Rectal smooth muscle tissue (tissue), 1 donor: ENCODE data around the gene CNN1.

Experiments used
- H3K27ac ChIP-seq: one replicate; pipeline ENCODE4 v1.7.0; 2013; ENCODE audit warnings: low read depth, low read length, inconsistent platforms
- H3K27me3 ChIP-seq: one replicate; pipeline ENCODE4 v1.7.0; 2013; ENCODE audit warnings: low read length; ENCODE audit not compliant: control insufficient read depth, insufficient read depth
- H3K36me3 ChIP-seq: one replicate; pipeline ENCODE4 v1.7.0; 2013; ENCODE audit warnings: low read length; ENCODE audit not compliant: control insufficient read depth, insufficient read depth
- H3K4me1 ChIP-seq: one replicate; pipeline ENCODE4 v1.7.0; 2013; ENCODE audit warnings: low read length; ENCODE audit not compliant: control insufficient read depth, insufficient read depth
- H3K4me3 ChIP-seq: one replicate; pipeline ENCODE4 v1.7.0; 2013; ENCODE audit warnings: low read length
- H3K9ac ChIP-seq: one replicate; pipeline ENCODE4 v1.7.0; 2013; ENCODE audit warnings: low read length

Gene CNN1

DNA sequence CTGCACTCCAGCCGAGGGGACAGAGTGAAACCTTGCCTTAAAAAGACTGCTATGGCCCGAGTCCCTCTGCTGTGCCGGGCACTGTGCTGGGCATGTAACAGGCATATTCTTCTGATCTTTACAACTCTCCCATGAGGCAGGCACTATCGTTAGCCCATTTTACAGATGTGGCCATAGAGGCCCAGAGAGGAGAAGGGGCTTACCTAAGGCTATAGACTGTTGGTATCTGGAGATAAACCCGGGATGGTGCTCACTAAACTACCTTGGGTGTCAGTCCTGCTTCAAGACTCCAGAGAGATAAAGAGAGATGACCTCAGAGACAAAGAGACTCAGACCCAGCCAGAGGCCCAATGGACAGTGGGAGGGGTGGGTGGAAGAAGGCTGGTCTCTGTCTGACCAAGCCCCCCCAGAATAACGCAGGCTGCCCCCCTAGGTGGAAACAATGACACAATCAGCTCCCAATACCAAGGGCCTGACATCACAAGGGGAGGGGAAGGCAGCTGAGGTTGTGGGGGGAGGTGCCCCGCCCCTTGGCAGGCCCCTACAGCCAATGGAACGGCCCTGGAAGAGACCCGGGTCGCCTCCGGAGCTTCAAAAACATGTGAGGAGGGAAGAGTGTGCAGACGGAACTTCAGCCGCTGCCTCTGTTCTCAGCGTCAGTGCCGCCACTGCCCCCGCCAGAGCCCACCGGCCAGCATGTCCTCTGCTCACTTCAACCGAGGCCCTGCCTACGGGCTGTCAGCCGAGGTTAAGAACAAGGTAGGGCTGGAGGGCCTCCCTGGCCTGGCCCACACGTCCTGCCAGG lies at the start of gene CNN1:
Gene CNN1, plus strand, starts transcription at position 620 of the 805 bp plus-strand sequence. Its CDS starts 77 bp downstream, at position 697.
- Histone ChIP-seq H3K27ac (peak within 1 kb of the TSS; percentile 100), H3K9ac (peak within 1 kb of the TSS; percentile 96), H3K36me3 (no peaks in the 10 kb centered on the region)

DNA sequence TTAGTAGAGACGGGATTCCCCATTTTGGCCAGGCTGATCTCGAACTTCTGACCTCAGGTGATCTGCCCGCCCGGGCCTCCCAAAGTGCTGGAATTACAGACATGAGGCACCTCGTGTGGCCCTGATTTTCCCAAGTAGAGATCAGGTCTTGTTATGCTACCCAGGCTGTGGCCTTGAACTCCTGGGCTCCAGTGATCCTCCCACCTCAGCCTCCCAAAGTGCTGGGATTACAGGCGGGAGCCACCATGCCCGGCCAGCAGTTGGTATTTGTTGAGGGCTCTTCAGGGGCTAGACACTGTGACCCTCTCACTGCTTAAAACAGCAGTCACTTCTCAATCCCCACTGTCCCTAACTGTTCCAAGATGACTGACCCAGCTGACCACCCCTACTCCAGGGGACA lies 49.3 kb upstream of the CNN1 start:
- Histone ChIP-seq H3K27ac (no peak overlapping the region), H3K27me3 (peaks cover 7% of the 10 kb centered on the region), H3K4me1 (no peaks in the 10 kb centered on the region), H3K9ac (no peak overlapping the region), H3K4me3 (no peak overlapping the region), H3K36me3 (peaks cover 2% of the 10 kb centered on the region)

More for the DNA sequence above, at the start of gene CNN1:
- Histone ChIP-seq H3K27me3 (peaks cover 5% of the 10 kb centered on the region), H3K4me3 (peak within 1 kb of the TSS; percentile 83), H3K4me1 (peaks cover 20% of the 10 kb centered on the region)

DNA sequence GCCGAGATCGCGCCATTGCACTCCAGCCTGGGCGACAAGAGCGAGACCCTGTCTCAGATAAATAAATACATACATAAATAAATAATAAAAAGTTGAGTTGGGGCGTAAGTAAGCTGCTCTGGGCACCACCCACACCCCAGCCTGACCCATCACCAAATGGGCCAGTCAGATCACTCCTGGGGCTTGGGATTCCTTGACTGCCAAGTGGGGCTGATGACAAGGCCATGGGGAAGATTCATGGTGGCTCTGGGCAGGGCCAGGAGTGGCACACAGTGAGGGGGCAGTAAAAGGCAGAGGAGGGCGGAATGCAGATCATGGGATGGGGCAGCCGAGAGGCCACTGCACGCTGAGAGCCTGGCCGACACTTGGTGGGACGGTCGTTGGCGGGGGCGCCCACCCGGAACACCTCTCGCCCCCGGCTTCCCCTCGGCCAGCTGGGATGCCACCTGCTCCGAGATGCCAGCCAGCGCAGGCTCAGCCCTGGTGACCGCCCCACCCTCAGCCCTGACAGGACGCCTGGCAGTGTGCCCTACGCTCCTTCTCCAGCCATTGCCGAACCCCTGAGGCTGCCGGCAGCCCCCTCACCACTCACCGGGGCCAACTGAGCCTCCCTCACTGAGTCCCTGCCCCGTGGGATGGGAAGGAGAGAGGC lies 43.9 kb upstream of the CNN1 start:
- H3K27ac ChIP-seq = no peak overlapping the region
- H3K4me1 ChIP-seq = no peaks in the 10 kb centered on the region
- peaks cover 6% of the 10 kb centered on the region for H3K36me3 ChIP-seq
- no peak overlapping the region for H3K9ac ChIP-seq
- no peaks in the 10 kb centered on the region for H3K27me3 ChIP-seq
- H3K4me3 ChIP-seq = no peak overlapping the region

DNA sequence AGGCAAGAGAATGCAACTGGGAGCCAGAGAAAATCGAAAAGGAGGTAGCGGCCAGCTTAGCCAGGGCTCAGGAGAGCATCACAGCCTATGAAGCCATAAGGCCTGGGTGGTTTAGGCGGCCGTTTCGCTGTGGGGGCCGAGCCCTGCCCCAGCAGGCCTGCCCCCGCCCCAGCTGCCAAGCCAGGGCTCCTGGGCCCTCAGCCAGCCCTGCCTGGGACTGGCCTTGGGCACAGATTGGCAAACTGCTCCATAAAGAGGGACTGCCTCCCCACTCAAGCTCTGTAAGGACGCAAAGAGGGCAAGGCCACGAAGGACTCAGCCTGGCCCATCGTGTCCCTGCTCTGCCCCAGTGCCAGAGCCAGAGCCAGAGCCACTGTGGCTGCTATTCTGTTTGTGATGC lies 43.2 kb upstream of the CNN1 start:
- no peak overlapping the region for H3K9ac ChIP-seq
- no peak overlapping the region for H3K27ac ChIP-seq
- H3K27me3 ChIP-seq = no peaks in the 10 kb centered on the region
- no peaks in the 10 kb centered on the region for H3K4me1 ChIP-seq
- H3K36me3 ChIP-seq = peaks cover 6% of the 10 kb centered on the region
- no peak overlapping the region for H3K4me3 ChIP-seq

DNA sequence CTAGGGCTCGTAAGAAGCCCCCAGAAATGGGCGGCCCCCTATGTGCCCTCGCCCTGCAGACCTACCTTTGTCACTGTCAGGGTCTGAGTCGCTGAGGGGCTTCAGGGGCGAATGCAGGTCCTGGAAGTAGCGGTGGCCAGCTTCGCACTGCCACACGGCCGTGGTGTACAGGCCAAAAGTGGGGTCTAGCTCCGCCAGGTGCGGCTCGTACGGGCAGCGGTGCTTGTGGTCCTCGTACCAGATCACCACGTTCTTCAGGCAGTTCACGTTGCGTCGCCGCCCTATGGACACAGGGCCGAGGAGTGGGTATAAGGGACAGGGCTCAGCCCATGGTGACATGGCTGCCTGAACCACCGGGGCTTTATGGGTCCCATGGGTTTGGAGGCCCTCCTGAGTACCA lies 42.8 kb upstream of the CNN1 start:
- Histone ChIP-seq H3K27me3 (no peaks in the 10 kb centered on the region), H3K27ac (no peak overlapping the region), H3K4me1 (no peaks in the 10 kb centered on the region), H3K36me3 (peaks cover 6% of the 10 kb centered on the region), H3K9ac (no peak overlapping the region), H3K4me3 (no peak overlapping the region)

DNA sequence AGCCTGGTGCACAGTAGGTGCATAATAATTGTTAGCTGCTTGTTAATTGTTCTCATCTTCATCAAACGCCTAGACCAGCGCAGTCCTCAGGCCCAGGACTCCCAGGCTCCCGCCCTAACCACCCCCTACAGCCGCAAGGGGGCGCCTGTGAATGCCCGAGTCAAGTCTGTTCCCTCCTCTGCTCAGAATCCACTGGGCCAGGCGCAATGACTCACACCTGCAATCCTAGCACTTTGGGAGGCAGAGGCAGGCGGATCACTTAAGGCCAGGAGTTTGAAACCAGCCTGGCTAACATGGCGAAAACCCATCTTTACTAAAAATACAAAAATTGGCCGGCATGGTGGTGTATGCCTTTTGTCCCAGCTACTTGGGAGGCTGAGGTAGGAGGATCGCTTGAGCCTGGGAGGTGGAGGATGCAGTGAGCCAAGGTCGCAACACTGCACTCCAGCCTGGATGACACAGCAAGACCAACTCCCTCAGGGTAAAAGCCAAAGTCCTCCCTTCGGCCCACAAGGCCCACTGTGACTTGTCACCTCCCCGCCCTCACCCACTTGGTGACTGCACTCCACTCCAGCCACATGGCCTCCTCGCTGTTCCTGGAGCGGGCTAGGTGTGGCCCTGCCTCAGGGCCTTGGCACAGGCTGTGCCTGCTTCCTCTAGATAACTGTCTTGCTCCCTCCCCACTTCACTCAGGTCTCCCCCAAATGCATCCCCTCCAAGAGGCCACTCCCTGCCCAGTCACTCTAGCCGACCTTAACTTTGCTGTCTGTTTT lies 42.1 kb upstream of the CNN1 start:
- H3K4me3 ChIP-seq = no peak overlapping the region
- no peak overlapping the region for H3K9ac ChIP-seq
- H3K27ac ChIP-seq = no peak overlapping the region
- H3K4me1 ChIP-seq = no peaks in the 10 kb centered on the region
- H3K36me3 ChIP-seq = peaks cover 6% of the 10 kb centered on the region
- H3K27me3 ChIP-seq = no peaks in the 10 kb centered on the region

DNA sequence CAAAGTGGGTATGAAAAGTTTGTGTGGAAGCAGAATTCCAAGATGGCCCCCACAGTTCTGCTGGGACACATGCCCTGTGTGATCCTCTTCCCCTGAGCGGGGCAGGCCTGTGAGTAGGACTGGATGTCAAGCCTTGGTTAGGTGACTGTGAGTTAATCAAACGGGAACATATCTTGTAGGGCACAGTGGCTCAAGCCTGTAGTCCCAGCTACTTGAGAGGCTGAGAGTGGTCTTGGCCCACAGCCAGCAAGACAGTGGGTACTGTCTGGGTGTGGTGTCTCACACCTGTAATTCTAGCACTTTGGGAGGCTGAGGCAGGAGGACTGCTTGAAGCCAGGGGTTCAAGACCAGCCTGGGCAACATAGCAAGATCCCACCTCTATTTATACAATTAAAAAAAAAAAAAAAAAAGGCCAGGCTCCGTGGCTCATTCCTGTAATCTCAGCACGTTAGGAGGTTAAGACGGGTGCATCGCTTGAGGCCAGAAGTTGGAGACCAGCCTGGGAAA lies 39.4 kb upstream of the CNN1 start:
- no peak overlapping the region for H3K9ac ChIP-seq
- no peak overlapping the region for H3K27ac ChIP-seq
- no peaks in the 10 kb centered on the region for H3K27me3 ChIP-seq
- H3K4me3 ChIP-seq = no peak overlapping the region
- peaks cover 6% of the 10 kb centered on the region for H3K36me3 ChIP-seq
- no peaks in the 10 kb centered on the region for H3K4me1 ChIP-seq

DNA sequence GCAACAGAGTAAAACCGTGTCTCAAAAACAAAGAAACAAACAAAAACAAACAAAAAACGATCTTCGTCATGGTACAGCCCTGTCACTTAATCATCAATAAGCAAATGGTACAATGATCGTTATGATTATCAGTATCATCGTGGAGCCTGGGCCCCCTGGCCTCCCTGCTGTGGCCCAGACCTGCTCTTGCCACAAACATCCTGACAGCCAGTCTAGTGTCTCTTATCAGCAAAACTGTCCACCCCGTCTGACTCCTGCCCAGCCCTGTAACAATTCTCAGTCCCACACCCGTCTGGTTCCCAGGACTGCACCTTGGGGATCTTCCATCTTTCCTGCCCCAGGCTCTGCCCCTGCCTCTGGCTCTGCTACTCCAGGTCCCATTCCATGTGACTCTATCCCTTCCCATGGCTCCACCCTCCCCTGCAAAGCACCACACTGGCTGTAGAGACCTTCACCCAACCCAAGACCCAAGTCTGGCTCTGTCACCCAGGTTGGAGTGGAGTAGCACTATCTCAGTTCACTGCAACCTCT lies 38.7 kb upstream of the CNN1 start:
- H3K9ac ChIP-seq = no peak overlapping the region
- peaks cover 6% of the 10 kb centered on the region for H3K36me3 ChIP-seq
- no peaks in the 10 kb centered on the region for H3K27me3 ChIP-seq
- no peak overlapping the region for H3K4me3 ChIP-seq
- no peak overlapping the region for H3K27ac ChIP-seq
- peaks cover 3% of the 10 kb centered on the region for H3K4me1 ChIP-seq

DNA sequence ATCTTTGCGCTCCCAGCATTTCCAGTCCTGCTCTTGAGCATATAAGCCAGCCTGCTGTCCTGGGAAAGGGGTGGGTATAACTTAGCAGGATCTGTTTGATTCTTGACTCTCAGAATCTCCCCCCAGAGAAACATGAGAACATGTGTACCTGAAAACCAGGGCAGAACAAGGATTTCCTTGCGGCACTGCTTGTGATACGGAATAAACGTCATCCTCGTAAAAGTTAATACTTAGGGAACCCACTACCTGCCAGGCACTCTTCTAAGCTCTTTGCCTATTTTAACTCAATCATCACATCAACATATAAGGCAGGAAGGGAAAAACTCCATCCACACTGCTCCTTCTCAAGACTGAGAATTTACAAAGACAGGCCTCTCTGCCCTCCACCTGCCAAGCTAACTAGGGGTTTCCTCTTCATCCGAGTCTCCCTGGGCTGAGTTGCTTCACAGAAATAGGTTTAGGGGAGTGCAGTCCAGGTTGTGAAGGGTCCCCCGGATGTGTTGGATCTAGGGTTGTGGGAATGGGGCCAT lies 34.1 kb upstream of the CNN1 start:
- Histone ChIP-seq H3K36me3 (no peaks in the 10 kb centered on the region), H3K27ac (peak overlapping the region; percentile 95), H3K27me3 (no peaks in the 10 kb centered on the region), H3K4me3 (peak overlapping the region; percentile 60), H3K4me1 (peaks cover 3% of the 10 kb centered on the region), H3K9ac (no peak overlapping the region)

DNA sequence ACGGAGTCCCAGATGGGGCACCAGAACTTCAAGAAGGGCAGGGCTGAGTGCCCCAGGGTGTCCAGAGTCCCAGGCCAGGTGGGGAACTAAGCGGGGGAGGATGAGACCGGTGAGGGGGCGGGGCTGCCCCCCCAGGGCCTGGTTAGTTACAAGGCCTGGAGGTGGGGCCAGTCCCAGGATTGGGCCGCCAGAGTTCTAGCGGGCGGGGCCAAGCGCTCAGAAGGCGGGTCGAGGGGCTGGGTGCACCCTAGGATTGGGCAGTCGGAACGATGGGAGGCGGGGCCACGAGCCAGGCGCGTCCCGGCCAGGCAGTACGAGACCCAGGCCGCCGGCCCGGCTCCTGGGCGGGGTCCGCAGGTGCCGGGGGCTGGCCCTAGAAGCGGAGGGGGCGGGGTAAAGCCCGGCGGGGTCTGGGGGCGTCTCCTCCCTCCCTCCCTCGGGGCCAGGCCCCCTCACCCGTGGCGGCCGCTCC lies 33.6 kb upstream of the CNN1 start:
- Histone ChIP-seq H3K36me3 (no peaks in the 10 kb centered on the region), H3K27ac (peak overlapping the region; percentile 95), H3K4me1 (peaks cover 3% of the 10 kb centered on the region), H3K4me3 (peak overlapping the region; percentile 87), H3K27me3 (no peaks in the 10 kb centered on the region), H3K9ac (peak overlapping the region; percentile 73)

DNA sequence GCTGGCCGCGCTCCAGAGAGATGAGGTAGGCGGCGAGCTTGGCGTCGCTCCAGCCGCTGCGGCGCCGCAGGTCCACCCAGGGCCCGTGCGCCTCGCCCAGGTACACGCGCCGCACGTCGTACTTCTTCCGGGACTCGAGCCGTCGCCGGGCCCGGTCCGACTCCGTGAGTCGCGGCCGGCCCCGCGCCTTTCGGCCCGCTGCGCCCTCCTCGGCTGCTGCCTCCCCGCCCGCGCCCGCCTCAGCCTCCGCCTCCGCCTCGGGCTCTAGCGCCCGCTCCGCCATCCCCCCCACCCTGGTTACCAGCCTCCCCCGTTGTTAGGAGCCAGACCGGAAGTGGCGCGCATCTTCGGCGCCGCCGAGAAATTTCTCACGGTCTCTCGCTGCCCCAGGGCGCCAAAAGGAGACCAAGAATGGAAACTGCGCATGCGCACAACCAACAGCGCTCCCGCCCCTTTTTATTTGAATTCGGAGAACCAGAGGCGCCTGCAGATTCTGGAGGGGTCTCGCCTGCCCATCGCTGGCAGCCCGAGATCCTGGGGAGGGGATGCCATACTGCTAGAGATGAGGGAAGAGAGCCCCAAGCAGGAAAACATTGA lies 33.0 kb upstream of the CNN1 start, which contains the start of gene ZNF653:
Gene ZNF653, minus strand, starts transcription at position 336 of the 597 bp plus-strand sequence. Its CDS starts 53 bp downstream, at position 283.
- H3K36me3 ChIP-seq = no peaks in the 10 kb centered on the region
- peak within 1 kb of the TSS; percentile 73 for H3K9ac ChIP-seq
- H3K4me1 ChIP-seq = peaks cover 3% of the 10 kb centered on the region
- no peaks in the 10 kb centered on the region for H3K27me3 ChIP-seq
- H3K4me3 ChIP-seq = peak within 1 kb of the TSS; percentile 87
- peak within 1 kb of the TSS; percentile 95 for H3K27ac ChIP-seq
